Measurements from ENCODE around the gene NMRK2.
A peak's percentile ranks its signal among the peaks of the same experiment; 100 is the strongest.

NMRK2 gene

GRCh38 chr19:3969435-3970312 lies 36.8 kb downstream of the NMRK2 start:
- TF ChIP-seq L3MBTL2 (conservative IDR thresholded peaks at IDR 0.05): no peak
- TF ChIP-seq, protein P1, sequence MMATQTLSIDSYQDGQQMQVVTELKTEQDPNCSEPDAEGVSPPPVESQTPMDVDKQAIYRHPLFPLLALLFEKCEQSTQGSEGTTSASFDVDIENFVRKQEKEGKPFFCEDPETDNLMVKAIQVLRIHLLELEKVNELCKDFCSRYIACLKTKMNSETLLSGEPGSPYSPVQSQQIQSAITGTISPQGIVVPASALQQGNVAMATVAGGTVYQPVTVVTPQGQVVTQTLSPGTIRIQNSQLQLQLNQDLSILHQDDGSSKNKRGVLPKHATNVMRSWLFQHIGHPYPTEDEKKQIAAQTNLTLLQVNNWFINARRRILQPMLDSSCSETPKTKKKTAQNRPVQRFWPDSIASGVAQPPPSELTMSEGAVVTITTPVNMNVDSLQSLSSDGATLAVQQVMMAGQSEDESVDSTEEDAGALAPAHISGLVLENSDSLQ (IDR thresholded peaks at IDR 0.05): peak; percentile 45
- peak; percentile 33 for DNase-seq (ENCODE audit: extremely low spot score)
- ChIA-PET POLR2A (interaction anchor here (1.1 to 2.4 kb wide), 9 partner anchors 10 to 207 kb away, joined by 3 to 35 read pairs (median 4); partner anchors contain the start of genes EEF2 and MRPL54), CTCF (interaction anchor here (0.6 to 1.8 kb wide), 3 partner anchors 18 to 197 kb away, joined by 3 to 8 read pairs (median 7); no protein-coding TSS in a partner anchor)

DNA sequence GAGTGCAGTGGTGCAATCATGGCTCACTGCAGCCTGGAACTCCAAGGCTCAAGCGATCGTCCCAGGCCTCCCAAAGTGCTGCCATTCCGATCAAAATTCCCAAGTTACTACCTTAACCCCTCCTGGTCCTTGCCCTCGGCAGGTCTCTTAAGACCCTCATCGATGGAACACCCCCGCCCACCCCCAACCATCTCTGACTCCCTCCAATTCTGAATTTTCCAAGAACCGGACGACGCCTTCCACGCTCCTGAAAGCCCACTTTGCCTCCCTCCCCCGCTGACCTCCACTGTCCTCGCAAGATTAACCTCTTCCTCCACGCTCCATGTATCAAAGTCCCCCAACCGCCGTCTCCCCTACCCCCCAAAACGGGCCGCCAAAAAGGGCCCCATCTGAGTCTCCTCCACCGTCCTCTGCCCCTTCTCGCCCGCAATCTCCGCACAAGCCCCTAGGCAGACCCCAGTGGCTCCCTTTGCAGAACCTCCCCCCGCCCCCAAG lies 37.5 kb downstream of the NMRK2 start:
- no peak for DNase-seq (ENCODE audit: extremely low spot score)
- POLR2A ChIA-PET: interaction anchor here (0.7 to 2.9 kb wide), 5 partner anchors 9 to 208 kb away, joined by 3 to 39 read pairs (median 8); partner anchors contain the start of genes EEF2 and MRPL54
- CTCF ChIA-PET: interaction anchor here (1.2 kb wide), 2 partner anchors 18 to 122 kb away, joined by 3 to 5 read pairs; no protein-coding TSS in a partner anchor
- TF ChIP-seq FOXM1 (IDR thresholded peaks at IDR 0.05; ENCODE audit: borderline replicate concordance): no peak
- TF ChIP-seq L3MBTL2 (conservative IDR thresholded peaks at IDR 0.05): peak; percentile 38; the same call in 1 of the 2 replicates

DNA sequence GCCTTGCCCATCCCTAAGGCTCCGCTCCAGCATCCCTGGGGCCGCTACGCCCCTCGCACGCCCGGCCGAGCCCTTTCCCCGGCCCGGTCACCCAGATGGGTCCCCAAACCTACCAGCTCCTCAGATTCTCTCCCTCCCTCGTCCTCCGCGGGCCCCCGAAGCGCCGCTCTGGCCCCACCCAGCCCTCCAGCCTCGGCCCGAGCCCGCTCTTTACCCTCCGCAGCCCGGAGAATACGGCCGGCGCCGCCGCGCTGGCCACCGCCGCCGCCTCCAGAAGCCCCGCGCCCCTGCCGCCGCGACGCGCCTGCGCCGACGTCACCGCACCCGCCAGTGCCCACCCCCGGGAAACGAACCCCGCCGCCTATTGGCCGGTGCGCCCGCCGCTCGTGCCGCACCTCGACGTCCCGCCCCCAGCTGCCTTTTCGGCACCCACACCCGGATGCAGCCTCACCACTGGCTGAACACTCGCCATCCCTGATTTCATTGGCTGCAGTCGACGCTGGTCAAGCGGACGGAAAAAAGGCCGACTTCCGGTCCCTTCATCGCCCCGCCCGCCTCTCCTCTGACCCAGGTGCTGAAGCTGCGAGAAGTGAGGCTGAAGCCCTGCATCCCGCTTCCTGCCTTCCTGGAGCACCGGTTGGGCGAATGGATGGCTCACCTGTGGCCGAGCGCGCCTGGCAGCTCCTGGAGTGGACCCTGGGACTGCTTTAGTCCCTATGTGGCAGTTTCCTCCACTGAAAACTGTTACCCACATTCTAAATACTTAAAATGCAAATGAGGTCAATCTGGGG lies 38.1 kb downstream of the NMRK2 start, which contains the start of gene DAPK3:
Gene DAPK3 (minus strand): TSS at position 292 of the 791 bp plus-strand sequence. CDS start 1,364 bp downstream, outside the sequence.
- peak; percentile 92 for DNase-seq (ENCODE audit: extremely low spot score)
- TF ChIP-seq HDGF (IDR thresholded peaks at IDR 0.05; ENCODE audit: borderline replicate concordance) (0 out of 2 replicates have a peak, but pooled peaks have one; percentile 55), NFRKB (IDR thresholded peaks at IDR 0.05) (no peak), ARNT (IDR thresholded peaks at IDR 0.05) (no peak), TARDBP (IDR thresholded peaks at IDR 0.05) (no peak), L3MBTL2 (conservative IDR thresholded peaks at IDR 0.05) (no peak; the same call in 1 of the 2 replicates), LEF1 (IDR thresholded peaks at IDR 0.05; ENCODE audit: borderline replicate concordance) (no peak), BHLHE40 (IDR thresholded peaks at IDR 0.05; ENCODE audit: borderline replicate concordance) (no peak), FOXK2 (IDR thresholded peaks at IDR 0.05) (no peak), SP1 (IDR thresholded peaks at IDR 0.05) (no peak), ELF4 (IDR thresholded peaks at IDR 0.05) (peak; percentile 69), FOXA1 (IDR thresholded peaks at IDR 0.05) (no peak), ZNF384 (IDR thresholded peaks at IDR 0.05) (no peak), SUZ12 (IDR thresholded peaks at IDR 0.05) (no peak), CTBP1 (IDR thresholded peaks at IDR 0.05; ENCODE audit: borderline replicate concordance) (no peak), FOXM1 (IDR thresholded peaks at IDR 0.05; ENCODE audit: borderline replicate concordance) (no peak)
- TF ChIP-seq, protein P1 (IDR thresholded peaks at IDR 0.05): peak; percentile 99
- POLR2A ChIA-PET: interaction anchor here (0.5 to 2.9 kb wide), 8 partner anchors 8 to 118 kb away, joined by 3 to 39 read pairs (median 4); partner anchors contain the start of gene EEF2

GRCh38 chr19:3975144-3975543 lies 42.3 kb downstream of the NMRK2 start:
- no peak for DNase-seq (ENCODE audit: extremely low spot score)
- TF ChIP-seq SUZ12 (IDR thresholded peaks at IDR 0.05) (no peak), NFRKB (IDR thresholded peaks at IDR 0.05) (no peak), L3MBTL2 (conservative IDR thresholded peaks at IDR 0.05) (no peak), FOXA1 (IDR thresholded peaks at IDR 0.05) (no peak), ELF4 (IDR thresholded peaks at IDR 0.05) (no peak), ARNT (IDR thresholded peaks at IDR 0.05) (no peak), LEF1 (IDR thresholded peaks at IDR 0.05; ENCODE audit: borderline replicate concordance) (no peak), HDGF (IDR thresholded peaks at IDR 0.05; ENCODE audit: borderline replicate concordance) (no peak), FOXK2 (IDR thresholded peaks at IDR 0.05) (no peak), SP1 (IDR thresholded peaks at IDR 0.05) (no peak), TARDBP (IDR thresholded peaks at IDR 0.05) (no peak), FOXM1 (IDR thresholded peaks at IDR 0.05; ENCODE audit: borderline replicate concordance) (no peak), ZNF384 (IDR thresholded peaks at IDR 0.05) (no peak), BHLHE40 (IDR thresholded peaks at IDR 0.05; ENCODE audit: borderline replicate concordance) (no peak), CTBP1 (IDR thresholded peaks at IDR 0.05; ENCODE audit: borderline replicate concordance) (no peak)
- TF ChIP-seq, protein P1 (IDR thresholded peaks at IDR 0.05): no peak
- ChIA-PET CTCF (interaction anchor here (0.7 to 1.2 kb wide), 2 partner anchors 12 to 47 kb away, joined by 4 to 5 read pairs; no protein-coding TSS in a partner anchor), POLR2A (interaction anchor here (0.6 to 1.5 kb wide), 3 partner anchors 10 to 123 kb away, joined by 3 to 24 read pairs (median 6); partner anchors contain the start of gene EEF2)

More for the DNA sequence above, 38.1 kb downstream of the NMRK2 start, which contains the start of gene DAPK3:
- CTCF ChIA-PET: interaction anchor here (1.2 kb wide), 2 partner anchors 17 to 122 kb away, joined by 3 to 5 read pairs; no protein-coding TSS in a partner anchor

- ChIA-PET CTCF (interaction anchor here (0.7 to 1.2 kb wide), 2 partner anchors 12 to 46 kb away, joined by 4 to 5 read pairs; no protein-coding TSS in a partner anchor), POLR2A (interaction anchor here (0.6 to 1.5 kb wide), 3 partner anchors 9 to 124 kb away, joined by 3 to 24 read pairs (median 6); partner anchors contain the start of gene EEF2)
- no peak for DNase-seq (ENCODE audit: extremely low spot score)
- TF ChIP-seq ZNF384 (IDR thresholded peaks at IDR 0.05) (0 out of 2 replicates have a peak, but pooled peaks have one; percentile 19), NFRKB (IDR thresholded peaks at IDR 0.05) (no peak), CTBP1 (IDR thresholded peaks at IDR 0.05; ENCODE audit: borderline replicate concordance) (no peak)
Measured at GRCh38 chr19:3975637-3976087, 42.8 kb downstream of the NMRK2 start.

Data from HEK293T (cell line).